Raji (cell line): ENCODE data around the gene LLGL1.

Experiments
- POLR2A ChIP-seq: IDR thresholded peaks from 2 replicates; pipeline ENCODE4 v1.6.1; 2011; ENCODE audit warnings: low read depth, low read length, control low read depth; ENCODE audit not compliant: insufficient read depth

The LLGL1 gene

DNA sequence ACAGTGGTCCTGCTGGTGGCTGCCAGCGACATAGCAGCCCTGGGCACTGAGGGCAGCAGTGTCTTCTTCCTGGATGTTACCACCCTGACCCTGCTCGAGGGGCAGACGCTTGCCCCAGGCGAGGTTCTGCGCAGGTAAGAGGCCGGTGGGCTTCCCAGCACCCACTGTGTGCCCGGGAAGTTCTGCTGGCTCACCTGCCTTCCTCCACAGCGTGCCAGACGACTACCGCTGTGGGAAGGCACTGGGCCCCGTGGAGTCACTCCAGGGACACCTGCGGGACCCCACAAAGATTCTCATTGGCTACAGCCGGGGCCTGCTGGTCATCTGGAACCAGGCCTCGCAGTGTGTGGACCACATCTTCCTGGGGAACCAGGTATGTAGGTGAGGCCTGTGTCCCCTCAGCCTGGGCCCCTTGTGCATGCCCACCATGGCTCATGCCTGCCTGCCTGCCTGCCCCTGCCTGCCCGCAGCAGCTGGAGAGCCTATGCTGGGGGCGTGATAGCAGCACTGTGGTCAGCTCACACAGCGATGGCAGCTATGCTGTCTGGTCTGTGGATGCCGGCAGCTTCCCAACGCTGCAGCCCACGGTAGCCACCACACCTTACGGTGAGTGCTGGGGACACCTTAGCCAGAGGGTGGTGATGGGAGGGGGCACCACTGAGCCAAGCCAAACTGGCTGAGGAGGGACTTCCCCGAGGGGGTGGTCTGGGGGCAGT is 8.5 kb downstream of the LLGL1 start:
- TF ChIP-seq POLR2A: no peak

DNA sequence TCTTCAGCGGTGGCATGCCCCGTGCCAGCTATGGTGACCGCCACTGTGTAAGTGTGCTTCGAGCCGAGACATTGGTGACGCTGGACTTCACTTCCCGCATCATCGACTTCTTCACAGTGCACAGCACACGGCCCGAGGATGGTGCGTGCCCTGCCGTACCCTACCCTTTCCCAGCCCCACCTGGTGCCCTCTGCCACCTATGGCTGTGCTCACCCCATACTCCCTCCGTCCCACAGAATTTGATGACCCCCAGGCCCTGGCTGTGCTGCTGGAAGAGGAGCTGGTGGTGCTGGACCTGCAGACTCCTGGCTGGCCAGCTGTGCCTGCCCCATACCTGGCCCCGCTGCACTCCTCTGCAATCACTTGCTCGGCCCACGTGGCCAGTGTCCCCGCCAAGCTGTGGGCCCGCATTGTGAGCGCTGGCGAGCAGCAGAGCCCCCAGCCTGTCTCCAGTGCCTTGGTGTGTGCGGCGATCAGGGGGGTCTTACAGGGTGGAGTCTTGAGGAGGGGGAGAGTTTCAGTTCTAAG is 9.5 kb downstream of the LLGL1 start:
- TF ChIP-seq POLR2A: no peak

DNA sequence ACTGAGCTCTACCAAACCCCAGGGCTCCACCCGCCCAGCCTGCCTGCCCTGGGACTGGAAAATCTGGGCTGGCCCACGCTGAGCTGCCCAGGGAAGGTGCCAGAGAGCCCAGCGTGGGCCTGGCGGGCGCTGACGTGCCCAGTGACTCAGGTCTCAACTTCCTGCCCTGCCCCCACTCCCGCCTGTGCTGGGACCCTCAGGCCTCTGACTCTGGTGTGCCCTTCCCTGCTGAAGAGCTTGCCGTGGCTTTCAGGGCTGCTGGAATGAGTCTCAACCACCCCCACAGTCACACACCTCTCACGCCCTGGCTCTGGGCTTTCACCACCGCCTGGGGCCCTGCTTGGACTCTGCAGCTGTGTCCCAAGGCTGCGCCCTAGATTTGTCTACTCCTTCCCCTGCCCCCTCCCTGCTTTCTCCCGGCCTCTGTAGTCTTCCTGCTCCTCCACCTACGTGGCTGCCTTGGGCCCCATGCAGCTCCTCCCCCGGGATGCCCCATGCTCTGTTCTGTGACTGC is 10.4 kb downstream of the LLGL1 start:
- TF ChIP-seq POLR2A: no peak

DNA sequence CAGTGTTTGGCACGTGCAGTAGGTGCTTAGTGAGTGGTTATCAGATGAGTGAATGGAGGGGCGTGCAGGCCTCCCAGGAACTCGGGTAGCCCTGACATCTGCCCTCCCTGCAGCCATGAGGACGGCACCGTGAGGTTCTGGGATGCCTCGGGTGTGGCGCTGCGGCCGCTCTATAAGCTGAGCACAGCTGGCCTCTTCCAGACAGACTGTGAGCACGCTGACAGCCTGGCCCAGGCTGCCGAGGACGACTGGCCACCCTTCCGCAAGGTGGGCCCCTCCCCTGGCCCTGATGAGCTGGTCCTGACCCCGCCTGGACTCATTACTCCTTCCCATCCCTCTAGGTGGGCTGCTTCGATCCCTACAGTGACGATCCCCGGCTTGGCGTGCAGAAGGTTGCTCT is 11.1 kb downstream of the LLGL1 start:
- TF ChIP-seq POLR2A: no peak

DNA sequence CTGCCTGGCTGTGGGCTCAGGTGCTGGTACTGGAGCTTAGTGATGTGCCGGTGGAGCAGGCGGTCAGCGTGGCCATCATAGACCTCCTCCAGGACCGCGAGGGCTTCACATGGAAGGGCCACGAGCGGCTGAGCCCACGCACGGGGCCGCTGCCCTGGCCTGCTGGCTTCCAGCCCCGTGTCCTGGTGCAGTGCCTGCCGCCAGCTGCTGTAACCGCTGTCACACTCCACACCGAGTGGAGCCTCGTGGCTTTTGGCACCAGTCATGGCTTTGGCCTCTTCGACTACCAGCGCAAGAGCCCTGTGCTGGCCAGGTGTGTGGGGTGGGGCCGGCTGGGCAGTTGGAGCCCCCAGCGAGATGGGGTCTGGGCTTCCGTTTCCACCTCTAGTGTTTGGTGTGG is 12.0 kb downstream of the LLGL1 start:
- no peak for TF ChIP-seq POLR2A

DNA sequence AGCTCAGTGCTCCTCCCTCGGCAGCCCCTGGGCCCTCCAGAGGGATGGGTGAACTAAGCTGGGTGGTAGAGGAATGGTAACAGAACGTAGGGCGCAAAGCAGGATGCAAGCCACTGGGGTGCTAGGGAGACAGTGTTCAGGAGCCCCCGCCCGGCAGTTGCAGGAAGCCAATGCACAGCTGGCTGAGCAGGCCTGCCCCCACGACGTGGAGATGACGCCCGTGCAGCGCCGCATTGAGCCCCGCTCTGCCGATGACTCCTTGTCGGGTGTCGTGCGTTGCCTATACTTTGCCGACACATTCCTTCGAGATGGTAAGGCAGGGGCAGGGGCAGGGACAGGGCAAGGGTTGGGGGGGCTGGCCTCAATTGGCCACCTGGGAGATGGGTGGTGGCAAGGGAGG is 12.9 kb downstream of the LLGL1 start:
- TF ChIP-seq POLR2A: no peak

DNA sequence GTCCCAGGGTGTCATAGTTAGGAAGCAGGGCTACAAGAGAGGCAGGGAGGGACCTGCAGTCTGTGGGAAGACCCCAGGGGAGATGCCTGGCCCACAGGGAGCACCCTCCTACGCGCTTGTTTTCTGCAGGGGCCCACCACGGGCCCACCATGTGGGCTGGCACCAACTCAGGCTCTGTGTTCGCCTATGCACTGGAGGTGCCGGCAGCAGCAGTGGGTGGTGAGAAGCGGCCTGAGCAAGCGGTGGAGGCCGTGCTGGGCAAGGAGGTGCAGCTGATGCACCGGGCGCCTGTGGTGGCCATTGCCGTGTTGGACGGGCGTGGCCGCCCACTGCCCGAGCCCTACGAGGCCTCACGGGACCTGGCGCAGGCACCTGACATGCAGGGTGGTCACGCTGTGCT is 15.0 kb downstream of the LLGL1 start:
- no peak for TF ChIP-seq POLR2A

DNA sequence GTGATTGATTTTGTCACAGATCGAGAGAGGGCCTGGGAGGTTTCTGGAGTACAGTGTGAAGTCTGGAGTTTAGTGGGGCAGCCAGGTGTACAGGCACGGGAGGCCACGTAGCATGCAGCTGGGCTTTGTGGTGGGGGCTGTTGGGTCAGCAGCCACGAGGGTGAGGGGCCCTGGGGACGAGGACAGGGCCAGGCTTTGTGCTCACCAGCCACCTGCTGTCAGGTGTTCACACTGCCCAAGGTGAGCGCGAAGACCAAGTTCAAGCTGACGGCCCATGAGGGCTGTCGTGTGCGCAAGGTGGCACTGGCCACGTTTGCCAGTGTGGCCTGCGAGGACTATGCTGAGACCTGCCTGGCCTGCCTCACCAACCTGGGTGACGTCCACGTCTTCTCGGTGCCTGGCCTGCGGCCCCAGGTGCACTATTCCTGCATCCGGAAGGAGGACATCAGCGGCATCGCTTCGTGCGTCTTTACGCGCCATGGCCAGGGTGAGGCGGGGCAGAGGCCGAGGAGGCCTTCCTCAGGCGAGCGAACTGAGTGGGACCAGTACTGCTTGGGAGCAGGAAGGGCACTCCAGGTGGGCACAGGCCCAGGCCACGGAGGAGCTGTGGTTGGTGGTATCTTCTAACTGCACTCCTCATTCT is 15.9 kb downstream of the LLGL1 start:
- TF ChIP-seq POLR2A: no peak

DNA sequence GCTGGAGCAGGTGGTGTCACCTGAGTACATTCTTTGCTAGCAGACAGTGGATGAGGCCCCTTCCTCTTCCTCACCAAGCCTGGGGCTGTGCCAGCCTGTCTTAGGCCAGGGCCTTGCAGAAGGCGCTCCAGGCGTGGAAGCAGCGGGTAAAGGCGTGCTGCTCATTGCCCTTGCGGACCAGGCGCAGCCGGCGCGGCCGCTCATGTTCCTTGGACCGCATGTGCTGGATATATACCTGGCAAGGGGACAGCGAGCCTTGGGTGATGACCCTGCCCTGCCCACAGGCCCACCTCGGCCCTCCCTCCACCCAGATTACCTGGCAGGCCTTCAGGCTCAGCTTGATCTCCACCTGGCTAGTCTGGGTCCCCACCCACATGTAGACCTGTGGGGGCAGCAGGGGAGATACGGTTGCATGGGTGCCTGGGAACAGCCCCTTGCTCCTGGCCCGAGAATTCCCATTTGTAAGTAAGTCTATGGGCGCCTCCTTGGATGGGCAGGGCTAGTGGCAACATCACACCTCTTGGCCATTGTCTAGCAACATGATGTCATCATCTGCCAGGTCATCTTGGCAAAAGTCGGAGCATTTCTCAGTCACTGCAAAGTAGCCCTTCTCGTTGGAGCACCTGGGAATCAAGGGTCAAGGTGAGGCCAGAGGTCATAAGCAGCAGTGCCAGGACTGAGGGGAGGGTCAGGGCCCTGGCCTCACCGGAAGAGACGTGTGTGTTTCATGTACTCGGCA is 19.8 kb downstream of the LLGL1 start:
- TF ChIP-seq POLR2A: no peak

DNA sequence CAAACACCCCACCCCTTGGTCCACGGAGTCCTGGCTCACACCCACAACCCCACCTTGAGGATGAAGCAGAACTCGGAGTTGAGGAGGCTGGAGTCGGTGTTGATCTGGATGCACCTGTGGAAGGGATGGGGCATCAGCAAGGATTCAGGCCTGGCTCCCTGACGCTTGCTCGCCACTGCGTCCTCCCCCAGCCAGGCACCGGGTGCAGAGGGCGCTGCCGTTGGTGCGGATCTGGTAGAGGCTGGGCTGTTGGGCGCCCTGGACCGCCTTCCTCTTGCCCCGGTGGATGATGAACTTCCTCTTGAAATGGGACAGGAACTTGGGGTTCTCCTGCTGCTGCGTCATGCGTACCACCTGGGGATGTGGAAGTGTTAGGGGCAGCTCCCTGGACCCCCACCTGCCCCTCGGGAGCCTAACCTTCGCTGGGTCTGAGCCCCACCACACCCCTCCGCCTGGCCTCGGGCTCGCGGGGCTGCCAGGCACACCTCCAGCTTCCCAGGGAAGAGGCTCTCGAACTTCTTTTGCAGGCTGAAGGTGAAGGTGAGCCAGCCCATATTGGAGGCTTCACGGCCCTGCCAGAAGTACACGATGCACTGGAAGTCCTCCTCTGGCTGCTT is 20.8 kb downstream of the LLGL1 start:
- no peak for TF ChIP-seq POLR2A

DNA sequence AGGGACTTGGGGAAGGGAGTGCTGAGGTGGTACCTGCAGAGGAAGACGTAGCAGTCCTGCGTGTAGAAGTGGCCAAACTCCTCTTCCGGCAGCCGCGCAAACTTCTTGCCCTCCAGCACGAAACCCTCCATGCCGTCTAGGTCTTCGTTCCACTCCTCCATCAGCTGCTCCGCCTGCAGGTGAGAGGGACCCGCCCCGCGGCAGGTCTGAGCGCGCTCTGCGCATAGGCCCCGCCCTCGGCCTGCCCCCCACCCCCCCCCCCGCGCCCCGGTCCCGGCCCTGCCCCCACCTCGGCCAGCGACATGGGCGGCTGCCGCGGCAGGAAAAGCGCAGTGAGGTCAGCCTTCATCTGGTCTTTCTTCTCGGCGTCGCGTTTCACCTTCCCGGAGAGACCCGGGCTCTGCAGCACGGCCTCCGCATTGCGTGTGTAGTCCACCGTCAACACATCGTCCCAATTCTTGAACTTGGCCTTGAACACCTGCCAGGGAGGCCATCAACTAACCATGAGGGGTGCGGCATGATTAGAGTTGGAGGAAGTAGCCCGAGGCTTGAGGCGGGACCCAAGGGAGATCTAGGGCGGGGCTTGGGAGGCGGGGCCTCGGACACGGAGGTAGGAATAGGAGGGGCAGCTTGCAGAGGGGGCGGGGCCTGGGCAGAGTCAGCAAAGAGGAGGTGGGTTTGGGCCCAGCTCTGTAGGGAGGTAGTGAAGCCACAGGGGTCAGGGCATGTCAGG is 21.6 kb downstream of the LLGL1 start:
- no peak for TF ChIP-seq POLR2A

DNA sequence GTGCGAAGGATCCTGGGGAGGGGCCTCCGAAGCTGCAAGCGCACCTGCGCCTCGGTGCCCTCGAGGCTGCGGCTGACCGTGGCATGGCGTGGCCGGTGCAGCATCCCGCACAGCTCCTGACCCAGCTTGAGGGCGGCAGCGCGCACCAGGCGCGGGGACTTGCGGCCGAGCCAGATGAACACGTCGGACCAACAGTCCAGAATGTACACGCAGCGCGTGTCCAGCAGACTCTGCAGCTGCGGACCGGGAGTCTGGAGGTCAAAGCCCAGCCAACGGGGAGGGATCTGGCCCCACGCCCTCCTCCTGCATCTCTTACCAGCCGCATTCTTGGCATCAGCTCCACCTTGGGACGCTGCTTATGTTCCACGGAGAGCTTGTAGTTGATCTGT is 22.2 kb downstream of the LLGL1 start:
- no peak for TF ChIP-seq POLR2A

DNA sequence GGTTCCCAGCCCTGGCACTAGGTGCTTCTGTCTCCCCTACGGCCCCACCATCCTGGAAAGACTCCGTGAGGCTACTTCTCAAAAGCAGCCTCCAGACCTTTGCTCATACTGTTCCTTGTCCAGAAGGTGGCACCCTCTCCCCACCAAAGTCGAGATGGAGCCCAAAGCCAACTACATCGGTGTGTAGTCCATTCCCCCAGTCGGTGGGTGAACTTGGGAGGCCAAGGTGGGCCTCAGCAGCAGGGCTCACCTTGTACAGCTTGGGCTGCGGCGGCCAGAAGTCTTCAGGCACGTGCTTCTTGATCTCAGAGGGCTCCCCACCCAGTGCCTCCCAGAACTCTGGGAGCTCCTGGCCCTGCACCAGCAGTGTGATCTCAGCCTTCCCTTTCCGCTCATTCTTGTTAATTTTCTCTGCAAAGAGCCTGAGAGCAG is 22.9 kb downstream of the LLGL1 start:
- TF ChIP-seq POLR2A: no peak

DNA sequence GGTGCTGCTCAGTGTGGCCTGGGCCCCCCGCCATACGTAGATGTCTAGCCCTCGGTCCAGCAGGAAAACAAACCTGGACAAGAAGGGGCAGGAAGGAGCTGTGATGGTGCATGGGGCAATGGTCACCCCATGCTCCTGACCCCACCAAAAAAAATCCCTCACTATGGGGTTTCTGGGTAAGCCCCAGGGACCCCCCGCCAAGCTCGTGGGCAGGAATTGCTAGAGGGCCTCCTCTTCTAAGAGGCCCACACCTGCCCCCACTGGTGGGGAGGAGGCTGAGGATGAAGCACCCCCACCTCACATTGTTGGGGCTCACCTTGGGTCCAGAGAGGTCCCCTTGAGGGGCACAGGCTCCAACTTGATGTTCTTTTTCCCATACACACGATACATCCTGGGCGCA is 23.4 kb downstream of the LLGL1 start:
- TF ChIP-seq POLR2A: no peak

DNA sequence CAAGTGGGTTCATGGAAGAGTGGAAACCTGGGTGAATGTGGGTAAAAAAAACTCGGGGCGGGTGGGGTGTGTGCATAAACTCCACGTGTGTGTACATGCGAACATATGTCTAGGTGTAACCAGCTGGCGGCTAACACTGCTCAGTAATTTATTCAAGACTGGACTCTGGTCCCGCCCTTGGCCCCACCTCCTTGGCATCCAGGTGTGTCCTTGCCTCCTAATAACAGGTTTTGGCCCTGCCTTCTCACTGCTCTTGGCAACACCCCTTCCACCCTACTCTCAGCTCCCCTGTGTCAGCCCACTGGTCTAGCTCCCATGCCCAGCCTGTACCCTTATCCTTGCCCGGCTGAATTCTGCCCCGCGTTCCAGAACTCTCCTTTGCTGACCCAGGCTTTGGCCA is 24.8 kb downstream of the LLGL1 start:
- TF ChIP-seq POLR2A: no peak
